Nephron (organoid): ENCODE measurements around the gene ENOSF1.

Experiments used
- H3K27ac Mint-ChIP-seq, 3 experiments: 2 replicates each; pipeline ENCODE4 v1.8.0; 2020; ENCODE audit warnings: mixed read lengths in 3 of 3, mild to moderate bottlenecking in 2 of 3, moderate library complexity in 1 of 3
- H3K27me3 Mint-ChIP-seq: 2 replicates; pipeline ENCODE4 v1.8.0; 2021; ENCODE audit warnings: low read depth, mild to moderate bottlenecking, moderate library complexity, mixed read lengths
- H3K36me3 Mint-ChIP-seq: 2 replicates; pipeline ENCODE4 v1.8.0; 2020; ENCODE audit warnings: low read depth, mixed read lengths
- H3K4me1 Mint-ChIP-seq: 2 replicates; pipeline ENCODE4 v1.8.0; 2020; ENCODE audit warnings: mixed read lengths
- H3K4me3 Mint-ChIP-seq, 3 experiments: 2 replicates each; pipeline ENCODE4 v1.8.0; 2020; ENCODE audit warnings: mild to moderate bottlenecking in 3 of 3, mixed read lengths in 3 of 3, moderate library complexity in 2 of 3
- H3K9me3 Mint-ChIP-seq: 2 replicates; pipeline ENCODE4 v1.8.0; 2020; ENCODE audit warnings: mixed read lengths
- TF ChIP-seq, protein P1 (sequence below), 3 experiments: fragments of 200-600 bp; sonication (generic); IDR thresholded peaks; one replicate each; pipeline ENCODE4 v1.5.0; 2021; ENCODE audit warnings: antibody characterized with exemption in 3 of 3; ENCODE audit not compliant: unreplicated experiment in 3 of 3

Gene ENOSF1

DNA sequence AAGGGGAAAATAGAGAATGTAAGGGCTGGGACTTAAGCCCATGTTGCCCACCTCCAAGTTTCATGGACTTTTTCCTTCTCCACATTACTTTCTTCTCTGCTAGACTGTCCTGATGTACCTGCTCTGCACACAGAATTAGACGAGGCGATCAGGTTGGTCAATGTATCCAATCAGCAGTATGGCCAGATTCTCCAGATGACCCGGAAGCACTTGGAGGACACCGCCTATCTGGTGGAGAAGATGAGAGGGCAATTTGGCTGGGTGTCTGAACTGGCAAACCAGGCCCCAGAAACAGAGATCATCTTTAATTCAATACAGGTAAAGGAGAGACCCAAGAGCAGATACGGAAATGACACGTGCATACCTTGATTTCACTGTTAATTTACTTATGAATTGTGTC, 71.2 kb downstream of the ENOSF1 start:
- no peaks in the 10 kb centered on the region for H3K36me3 Mint-ChIP-seq
- no peaks in the 10 kb centered on the region for H3K4me1 Mint-ChIP-seq

DNA sequence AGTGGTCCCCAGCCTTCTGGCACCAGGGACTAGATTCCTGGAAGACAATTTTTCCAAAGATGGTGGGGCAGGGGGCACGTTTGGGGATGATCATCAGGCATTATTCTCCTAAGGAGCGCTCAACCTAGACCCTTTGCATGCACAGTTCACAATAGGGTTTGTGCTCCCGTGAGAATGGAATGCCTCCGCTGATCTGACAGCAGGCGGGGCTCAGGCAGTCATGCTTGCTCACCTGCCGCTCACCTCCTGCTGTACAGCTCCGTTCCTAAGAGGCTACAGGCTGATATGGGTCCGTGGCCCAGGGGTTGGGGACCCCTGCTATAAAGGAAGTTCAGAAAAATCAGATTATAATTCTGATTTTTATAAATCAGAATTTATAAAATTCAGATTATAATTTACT, 77.3 kb downstream of the ENOSF1 start:
- no peaks in the 10 kb centered on the region for H3K9me3 Mint-ChIP-seq
- peaks cover 2% of the 10 kb centered on the region for H3K36me3 Mint-ChIP-seq
- peaks cover 6% of the 10 kb centered on the region for H3K4me1 Mint-ChIP-seq
- TF ChIP-seq, protein P1, sequence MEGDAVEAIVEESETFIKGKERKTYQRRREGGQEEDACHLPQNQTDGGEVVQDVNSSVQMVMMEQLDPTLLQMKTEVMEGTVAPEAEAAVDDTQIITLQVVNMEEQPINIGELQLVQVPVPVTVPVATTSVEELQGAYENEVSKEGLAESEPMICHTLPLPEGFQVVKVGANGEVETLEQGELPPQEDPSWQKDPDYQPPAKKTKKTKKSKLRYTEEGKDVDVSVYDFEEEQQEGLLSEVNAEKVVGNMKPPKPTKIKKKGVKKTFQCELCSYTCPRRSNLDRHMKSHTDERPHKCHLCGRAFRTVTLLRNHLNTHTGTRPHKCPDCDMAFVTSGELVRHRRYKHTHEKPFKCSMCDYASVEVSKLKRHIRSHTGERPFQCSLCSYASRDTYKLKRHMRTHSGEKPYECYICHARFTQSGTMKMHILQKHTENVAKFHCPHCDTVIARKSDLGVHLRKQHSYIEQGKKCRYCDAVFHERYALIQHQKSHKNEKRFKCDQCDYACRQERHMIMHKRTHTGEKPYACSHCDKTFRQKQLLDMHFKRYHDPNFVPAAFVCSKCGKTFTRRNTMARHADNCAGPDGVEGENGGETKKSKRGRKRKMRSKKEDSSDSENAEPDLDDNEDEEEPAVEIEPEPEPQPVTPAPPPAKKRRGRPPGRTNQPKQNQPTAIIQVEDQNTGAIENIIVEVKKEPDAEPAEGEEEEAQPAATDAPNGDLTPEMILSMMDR (IDR thresholded peaks at IDR 0.05; ENCODE audit: unreplicated experiment in 3 of 3), result no peak
- H3K27me3 Mint-ChIP-seq, result no peaks in the 10 kb centered on the region
- H3K4me3 Mint-ChIP-seq, result no peak overlapping the region
- peak overlapping the region in 2 of 3 experiments; percentile 34 to 83 for H3K27ac Mint-ChIP-seq

More for the DNA sequence above, 71.2 kb downstream of the ENOSF1 start:
- TF ChIP-seq, protein P1 (IDR thresholded peaks at IDR 0.05; ENCODE audit: unreplicated experiment in 3 of 3), result no peak
- H3K27me3 Mint-ChIP-seq, result no peaks in the 10 kb centered on the region
- no peak overlapping the region for H3K4me3 Mint-ChIP-seq
- no peak overlapping the region for H3K27ac Mint-ChIP-seq
- no peaks in the 10 kb centered on the region for H3K9me3 Mint-ChIP-seq

DNA sequence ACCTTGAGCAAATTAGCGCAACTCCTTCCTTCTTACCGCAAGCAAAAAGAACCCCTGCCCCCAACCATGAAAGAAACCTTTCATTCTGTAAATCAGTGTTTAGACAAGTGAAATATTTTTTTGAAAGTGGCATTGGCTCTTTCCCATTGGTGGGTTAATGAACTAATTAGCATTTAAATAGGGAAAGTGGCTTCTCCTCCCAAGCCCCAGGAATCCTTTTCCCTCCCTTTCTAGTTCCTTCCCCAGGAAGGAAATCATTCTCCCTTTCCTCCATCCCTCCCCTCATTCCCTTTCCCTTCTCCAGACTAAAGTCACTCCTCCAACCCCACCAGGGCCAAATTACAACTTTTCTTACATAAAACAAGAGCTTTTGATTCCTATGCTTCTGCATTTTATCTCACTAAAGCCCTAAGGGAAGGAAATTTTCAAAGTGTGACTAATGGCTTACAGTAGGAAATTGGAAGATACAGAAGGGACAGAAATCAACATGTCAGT, 77.8 kb downstream of the ENOSF1 start:
- TF ChIP-seq, protein P1 (IDR thresholded peaks at IDR 0.05; ENCODE audit: unreplicated experiment in 3 of 3), result no peak
- Mint-ChIP-seq H3K27me3 (no peaks in the 10 kb centered on the region), H3K9me3 (no peaks in the 10 kb centered on the region), H3K4me3 (no peak overlapping the region), H3K4me1 (peaks cover 6% of the 10 kb centered on the region), H3K27ac (peak overlapping the region; percentile 34 to 83 (median 38)), H3K36me3 (peaks cover 4% of the 10 kb centered on the region)

DNA sequence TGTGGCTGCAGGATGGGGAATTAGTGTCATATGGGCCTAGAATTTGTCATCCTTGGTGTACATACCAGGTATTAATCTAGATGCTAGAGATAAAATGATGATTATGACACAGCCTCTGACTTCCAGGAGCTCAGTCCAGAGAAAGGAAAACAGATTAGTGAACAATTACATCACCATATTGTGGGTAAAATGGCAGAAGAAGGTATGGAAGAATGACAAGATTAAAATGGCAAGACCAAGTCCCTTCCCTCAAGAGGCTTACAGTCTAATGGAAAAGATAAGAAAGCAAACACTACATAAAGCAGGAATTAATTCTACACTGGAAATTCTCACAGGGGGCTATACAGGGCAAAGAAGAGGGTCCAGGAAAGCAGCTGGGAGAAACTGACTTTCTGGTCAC, 80.9 kb downstream of the ENOSF1 start:
- no peak overlapping the region for H3K27ac Mint-ChIP-seq
- H3K27me3 Mint-ChIP-seq, result no peaks in the 10 kb centered on the region
- no peak overlapping the region for H3K4me3 Mint-ChIP-seq
- H3K4me1 Mint-ChIP-seq, result peaks cover 6% of the 10 kb centered on the region
- TF ChIP-seq, protein P1 (IDR thresholded peaks at IDR 0.05; ENCODE audit: unreplicated experiment in 3 of 3), result no peak
- H3K9me3 Mint-ChIP-seq, result no peaks in the 10 kb centered on the region
- peaks cover 4% of the 10 kb centered on the region for H3K36me3 Mint-ChIP-seq

DNA sequence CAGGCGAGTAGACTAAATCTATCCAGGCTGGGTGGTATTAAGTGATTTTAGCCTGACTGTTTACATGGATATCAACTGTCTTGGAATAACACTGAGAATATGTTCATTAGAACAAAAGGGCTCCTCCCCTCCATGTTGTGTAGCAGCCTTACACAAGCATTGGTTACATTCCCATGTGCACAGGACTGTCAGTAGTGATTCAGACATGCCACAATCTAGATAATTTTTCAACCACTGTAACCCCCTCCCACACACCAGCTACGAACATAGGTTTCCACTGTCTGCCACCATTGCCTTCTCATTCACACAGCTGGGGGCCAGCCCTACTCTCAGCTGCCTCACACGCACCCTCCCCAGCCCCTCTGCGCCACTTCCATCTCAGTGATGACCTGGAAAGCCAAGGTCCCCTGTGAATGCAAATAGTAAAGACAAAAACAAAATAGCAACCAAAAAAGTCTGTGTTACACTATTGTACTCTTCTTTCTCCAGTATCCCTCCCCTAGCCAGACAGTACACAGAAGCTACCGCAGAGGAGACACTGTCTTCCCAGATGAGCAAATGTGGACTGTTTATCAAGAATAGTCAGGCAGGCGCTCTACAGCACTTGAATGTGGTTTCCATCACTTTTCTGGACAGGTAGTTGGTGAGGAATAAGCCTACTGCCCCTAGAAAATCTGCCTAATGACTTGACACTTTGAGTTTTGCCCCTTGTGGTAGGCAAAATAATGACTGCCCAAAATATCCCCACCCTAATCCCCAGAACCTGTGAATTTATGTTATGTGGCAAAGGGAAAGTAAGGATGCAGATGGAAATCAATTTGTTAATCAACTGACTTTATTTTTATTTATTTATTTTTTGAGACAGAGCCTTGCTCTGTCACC, 82.9 kb downstream of the ENOSF1 start:
- no peak overlapping the region for H3K4me3 Mint-ChIP-seq
- TF ChIP-seq, protein P1 (IDR thresholded peaks at IDR 0.05; ENCODE audit: unreplicated experiment in 3 of 3), result peak in 1 of 3 experiments; percentile 10
- no peaks in the 10 kb centered on the region for H3K9me3 Mint-ChIP-seq
- H3K4me1 Mint-ChIP-seq, result peaks cover 1% of the 10 kb centered on the region
- peaks cover 9% of the 10 kb centered on the region for H3K36me3 Mint-ChIP-seq
- no peaks in the 10 kb centered on the region for H3K27me3 Mint-ChIP-seq
- peak overlapping the region in 1 of 3 experiments; percentile 31 for H3K27ac Mint-ChIP-seq
